ENCODE results near the gene KIAA1586. TPM values are rescaled to one million over a fixed set of nuclear protein-coding genes. Genes with fewer than 3 reads are reported as not detected.
"Not testable (repeated sequence)": the region's sequence is repeated elsewhere in the genome, so short reads cannot be mapped to it uniquely, and the experiment has no call there.

Gene KIAA1586
- total RNA-seq, 1 experiment from 2014 or later: 6.0 TPM

DNA sequence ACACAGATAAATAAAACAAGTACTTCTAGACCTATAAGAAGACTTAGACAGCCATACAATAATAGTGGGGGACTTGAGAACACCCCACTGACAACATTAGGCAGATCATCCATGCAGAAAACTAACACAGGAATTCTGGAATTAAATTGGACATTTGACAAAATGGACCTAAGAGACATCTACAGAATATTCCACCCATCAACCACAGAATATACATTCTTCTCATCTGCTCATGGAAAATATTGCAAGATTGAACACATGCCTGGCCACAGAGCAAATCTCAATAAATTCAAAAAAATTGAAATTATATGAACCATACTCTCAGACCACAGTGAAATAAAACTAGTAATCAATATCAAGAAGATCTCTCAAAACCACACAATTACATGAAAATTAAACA, 44.3 kb upstream of the KIAA1586 start:
- no peak overlapping the region for H2AFZ ChIP-seq (ENCODE audit: low read length)
- no TSS peak for BruUV-seq (replicated peaks)
- CTCF ChIA-PET: no interaction called here

GRCh38 chr6:57004292-57004691, 42.2 kb upstream of the KIAA1586 start:
- H3K9me3 ChIP-seq (ENCODE audit: low read length): no peaks in the 10 kb centered on the region
- CTCF ChIA-PET: no interaction called here
- H3K27ac ChIP-seq (ENCODE audit: low read length): no peak overlapping the region
- H3K4me3 ChIP-seq (ENCODE audit: low read length): no peak overlapping the region
- no peaks in the 10 kb centered on the region for H3F3A ChIP-seq (ENCODE audit: low read length, unreplicated experiment)
- POLR2A ChIA-PET (ENCODE audit: unreplicated experiment): no interaction called here
- TF ChIP-seq, protein P1, sequence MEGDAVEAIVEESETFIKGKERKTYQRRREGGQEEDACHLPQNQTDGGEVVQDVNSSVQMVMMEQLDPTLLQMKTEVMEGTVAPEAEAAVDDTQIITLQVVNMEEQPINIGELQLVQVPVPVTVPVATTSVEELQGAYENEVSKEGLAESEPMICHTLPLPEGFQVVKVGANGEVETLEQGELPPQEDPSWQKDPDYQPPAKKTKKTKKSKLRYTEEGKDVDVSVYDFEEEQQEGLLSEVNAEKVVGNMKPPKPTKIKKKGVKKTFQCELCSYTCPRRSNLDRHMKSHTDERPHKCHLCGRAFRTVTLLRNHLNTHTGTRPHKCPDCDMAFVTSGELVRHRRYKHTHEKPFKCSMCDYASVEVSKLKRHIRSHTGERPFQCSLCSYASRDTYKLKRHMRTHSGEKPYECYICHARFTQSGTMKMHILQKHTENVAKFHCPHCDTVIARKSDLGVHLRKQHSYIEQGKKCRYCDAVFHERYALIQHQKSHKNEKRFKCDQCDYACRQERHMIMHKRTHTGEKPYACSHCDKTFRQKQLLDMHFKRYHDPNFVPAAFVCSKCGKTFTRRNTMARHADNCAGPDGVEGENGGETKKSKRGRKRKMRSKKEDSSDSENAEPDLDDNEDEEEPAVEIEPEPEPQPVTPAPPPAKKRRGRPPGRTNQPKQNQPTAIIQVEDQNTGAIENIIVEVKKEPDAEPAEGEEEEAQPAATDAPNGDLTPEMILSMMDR (conservative IDR thresholded peaks at IDR 0.05; ENCODE audit: low read depth, low read length): no peak
- no peak for TF ChIP-seq EZH2phosphoT487 (IDR thresholded peaks at IDR 0.05; ENCODE audit: borderline replicate concordance, low read length)
- no peak for TF ChIP-seq EZH2 (IDR thresholded peaks at IDR 0.05; ENCODE audit: low read length, unreplicated experiment)
- no peak overlapping the region for H3K9ac ChIP-seq (ENCODE audit: low read length)
- ATAC-seq: no peak
- H3K4me2 ChIP-seq (ENCODE audit: low read length): no peak overlapping the region
- H3K27me3 ChIP-seq (ENCODE audit: low read length): no peaks in the 10 kb centered on the region
- BruUV-seq (replicated peaks): no TSS peak
- no peaks in the 10 kb centered on the region for H3K4me1 ChIP-seq (ENCODE audit: insufficient read depth, low read length)
- no peaks in the 10 kb centered on the region for H3K36me3 ChIP-seq (ENCODE audit: low read depth, low read length)
- no peaks in the 10 kb centered on the region for H4K20me1 ChIP-seq (ENCODE audit: low read length)
- intact Hi-C loops (cut with micrococcal nuclease): no loop called here
- H2AFZ ChIP-seq (ENCODE audit: low read length): no peak overlapping the region
- H3K79me2 ChIP-seq (ENCODE audit: low read length): no peaks in the 10 kb centered on the region
- H3K9me2 ChIP-seq (replicated peaks; ENCODE audit: low read length): no peaks in the 10 kb centered on the region
- DNase-seq: no peak

More for the DNA sequence above, 44.3 kb upstream of the KIAA1586 start:
- Histone ChIP-seq H3F3A (ENCODE audit: low read length, unreplicated experiment) (no peaks in the 10 kb centered on the region), H3K9me3 (ENCODE audit: low read length) (no peaks in the 10 kb centered on the region), H3K4me1 (ENCODE audit: insufficient read depth, low read length) (no peaks in the 10 kb centered on the region), H3K27me3 (ENCODE audit: low read length) (no peaks in the 10 kb centered on the region), H3K36me3 (ENCODE audit: low read depth, low read length) (no peaks in the 10 kb centered on the region), H3K79me2 (ENCODE audit: low read length) (no peaks in the 10 kb centered on the region), H3K27ac (ENCODE audit: low read length) (no peak overlapping the region), H3K4me2 (ENCODE audit: low read length) (no peak overlapping the region), H3K9ac (ENCODE audit: low read length) (no peak overlapping the region), H4K20me1 (ENCODE audit: low read length) (no peaks in the 10 kb centered on the region), H3K4me3 (ENCODE audit: low read length) (no peak overlapping the region), H3K9me2 (replicated peaks; ENCODE audit: low read length) (no peaks in the 10 kb centered on the region)
- intact Hi-C loops (cut with micrococcal nuclease): no loop called here
- ATAC-seq: no peak
- POLR2A ChIA-PET (ENCODE audit: unreplicated experiment): no interaction called here
- TF ChIP-seq, protein P1 (conservative IDR thresholded peaks at IDR 0.05; ENCODE audit: low read depth, low read length): no peak
- TF ChIP-seq EZH2 (IDR thresholded peaks at IDR 0.05; ENCODE audit: low read length, unreplicated experiment) (no peak), EZH2phosphoT487 (IDR thresholded peaks at IDR 0.05; ENCODE audit: borderline replicate concordance, low read length) (no peak)
- no peak for DNase-seq

DNA sequence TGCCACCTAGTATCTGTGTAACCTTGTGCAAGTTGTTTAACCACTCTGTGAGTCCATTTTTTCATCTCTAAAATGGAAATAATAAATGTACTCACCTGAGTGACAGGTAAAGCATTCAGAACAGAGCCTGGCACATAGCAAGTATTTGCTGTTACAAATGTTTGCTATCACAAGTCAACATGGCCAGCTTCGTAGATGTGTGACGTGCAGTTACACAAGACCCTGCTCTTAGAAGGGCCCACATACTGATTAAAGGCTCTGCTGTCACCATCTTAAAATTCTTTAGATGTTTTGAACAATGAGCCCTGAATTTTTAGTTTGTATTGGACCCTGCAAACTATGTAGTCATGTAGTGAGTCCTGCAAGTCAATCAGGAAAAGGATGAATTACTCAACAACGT, 40.4 kb upstream of the KIAA1586 start:
- TF ChIP-seq EZH2phosphoT487 (IDR thresholded peaks at IDR 0.05; ENCODE audit: borderline replicate concordance, low read length) (no peak), EZH2 (IDR thresholded peaks at IDR 0.05; ENCODE audit: low read length, unreplicated experiment) (no peak)
- TF ChIP-seq, protein P1 (conservative IDR thresholded peaks at IDR 0.05; ENCODE audit: low read depth, low read length): no peak
- POLR2A ChIA-PET (ENCODE audit: unreplicated experiment): no interaction called here
- Histone ChIP-seq H3K9me3 (ENCODE audit: low read length) (no peaks in the 10 kb centered on the region), H3F3A (ENCODE audit: low read length, unreplicated experiment) (no peaks in the 10 kb centered on the region), H3K79me2 (ENCODE audit: low read length) (no peaks in the 10 kb centered on the region), H3K9ac (ENCODE audit: low read length) (no peak overlapping the region), H3K4me2 (ENCODE audit: low read length) (no peak overlapping the region), H4K20me1 (ENCODE audit: low read length) (no peaks in the 10 kb centered on the region), H3K4me3 (ENCODE audit: low read length) (no peak overlapping the region), H3K9me2 (replicated peaks; ENCODE audit: low read length) (no peaks in the 10 kb centered on the region), H3K4me1 (ENCODE audit: insufficient read depth, low read length) (no peaks in the 10 kb centered on the region), H2AFZ (ENCODE audit: low read length) (no peak overlapping the region), H3K36me3 (ENCODE audit: low read depth, low read length) (no peaks in the 10 kb centered on the region), H3K27me3 (ENCODE audit: low read length) (no peaks in the 10 kb centered on the region), H3K27ac (ENCODE audit: low read length) (no peak overlapping the region)
- intact Hi-C loops (cut with micrococcal nuclease): no loop called here
- CTCF ChIA-PET: interaction anchor here (0.8 kb wide), 1 partner anchor 104 kb away, joined by 4 read pairs; no protein-coding TSS in a partner anchor
- DNase-seq: no peak
- no peak for ATAC-seq
- BruUV-seq (replicated peaks): no TSS peak

- H3K27ac ChIP-seq (ENCODE audit: low read length); H3K9ac ChIP-seq (ENCODE audit: low read length); H3K27me3 ChIP-seq (ENCODE audit: low read length); H3K4me2 ChIP-seq (ENCODE audit: low read length); H2AFZ ChIP-seq (ENCODE audit: low read length); DNase-seq; POLR2A ChIA-PET (ENCODE audit: unreplicated experiment); ATAC-seq; BruUV-seq (replicated peaks); H3K4me3 ChIP-seq (ENCODE audit: low read length); H3K4me1 ChIP-seq (ENCODE audit: insufficient read depth, low read length); CTCF ChIA-PET; H3F3A ChIP-seq (ENCODE audit: low read length, unreplicated experiment); intact Hi-C loops (cut with micrococcal nuclease); H3K9me3 ChIP-seq (ENCODE audit: low read length); H3K36me3 ChIP-seq (ENCODE audit: low read depth, low read length); H3K79me2 ChIP-seq (ENCODE audit: low read length); H4K20me1 ChIP-seq (ENCODE audit: low read length); H3K9me2 ChIP-seq (replicated peaks; ENCODE audit: low read length): not testable (repeated sequence)
Observed at GRCh38 chr6:57008069-57008468, 38.4 kb upstream of the KIAA1586 start.
